ENCODE measurements around the gene SATB2. TPM values are rescaled to one million over a fixed set of nuclear protein-coding genes. Genes with fewer than 3 reads are reported as not detected.

The SATB2 gene
- total and polyA plus RNA-seq, 8 donors: 0.50 to 184 (median 1.4) TPM

- Histone ChIP-seq H3K27ac (no peak overlapping the region), H3K4me3 (peak overlapping the region in 2 of 4 donors; percentile 4 to 34), H3K9me3 (peaks cover 0 to 8% (median 3%) of the 10 kb centered on the region in 4 donors), H3K4me1 (peaks cover 23 to 44% (median 39%) of the 10 kb centered on the region in 4 donors), H3K27me3 (peaks cover 59 to 100% (median 94%) of the 10 kb centered on the region in 3 donors), H3K36me3 (no peaks in the 10 kb centered on the region)
- WGBS, 5 donors: 6 to 9% (median 8%) methylated on average over 51 to 55 of the region's 55 CpGs
- DNase-seq: peak in 1 of 2 donors; percentile 25
- TF ChIP-seq POLR2A (IDR thresholded peaks at IDR 0.05): no peak
- TF ChIP-seq CTCF (IDR thresholded peaks at IDR 0.05): no peak
- no peak for TF ChIP-seq POLR2AphosphoS5 (IDR thresholded peaks at IDR 0.05)
- TF ChIP-seq EP300 (IDR thresholded peaks at IDR 0.05): no peak
- intact Hi-C loops (cut with DNase I; ENCODE audit: low total_unique reads): no loop called here
Measured at GRCh38 chr2:199468561-199469513, 11.1 kb upstream of the SATB2 start.

DNA sequence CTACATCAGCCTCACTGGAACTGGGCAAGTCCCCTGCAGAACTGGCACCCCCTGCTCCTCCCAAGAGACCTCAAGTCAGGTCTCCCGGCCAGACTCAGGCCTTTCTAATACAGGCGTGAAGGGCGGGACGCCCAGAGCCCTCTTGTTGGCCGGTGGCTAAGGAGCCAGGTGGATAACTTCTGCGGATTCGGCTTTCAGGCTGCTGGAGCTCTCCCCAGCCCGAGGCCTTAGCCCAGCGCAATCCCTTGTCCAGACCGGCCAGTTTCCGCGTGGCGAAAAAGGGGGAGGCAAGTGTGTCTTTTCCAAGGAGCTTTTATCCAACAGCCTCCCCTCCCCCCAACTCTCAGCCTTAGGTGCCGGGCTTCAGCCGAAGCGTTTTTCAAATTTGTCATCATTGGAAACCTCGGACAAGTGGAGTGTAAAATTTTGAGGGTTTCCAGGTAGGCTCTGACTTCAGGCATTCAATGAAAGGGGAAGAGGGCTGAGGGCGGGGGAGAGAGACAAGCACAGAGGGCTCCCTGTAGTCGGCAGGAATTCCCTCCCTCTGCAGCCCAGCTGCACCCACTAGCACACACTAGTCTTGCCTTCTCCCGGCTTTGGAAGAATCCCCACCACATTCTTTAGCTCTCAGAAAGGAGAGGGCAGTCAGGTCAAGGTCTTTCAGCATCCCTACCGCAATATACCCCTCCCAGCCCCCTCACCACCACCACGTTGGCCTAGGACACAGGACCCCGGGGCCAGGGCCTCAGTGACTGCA, 9.5 kb upstream of the SATB2 start:
- Histone ChIP-seq H3K9me3 (peaks cover 0 to 12% (median 3%) of the 10 kb centered on the region in 4 donors), H3K27me3 (peaks cover 66 to 100% (median 100%) of the 10 kb centered on the region in 3 donors), H3K4me3 (no peak overlapping the region), H3K4me1 (peaks cover 36 to 60% (median 55%) of the 10 kb centered on the region in 4 donors), H3K36me3 (no peaks in the 10 kb centered on the region), H3K27ac (no peak overlapping the region)
- intact Hi-C loops (cut with DNase I; ENCODE audit: low total_unique reads): no loop called here
- peak in 1 of 2 donors; percentile 16 for DNase-seq
- 8 to 15% (median 10%) methylated on average over 11 to 23 of the region's 23 CpGs for WGBS, 5 donors
- no peak for TF ChIP-seq EP300 (IDR thresholded peaks at IDR 0.05)

DNA sequence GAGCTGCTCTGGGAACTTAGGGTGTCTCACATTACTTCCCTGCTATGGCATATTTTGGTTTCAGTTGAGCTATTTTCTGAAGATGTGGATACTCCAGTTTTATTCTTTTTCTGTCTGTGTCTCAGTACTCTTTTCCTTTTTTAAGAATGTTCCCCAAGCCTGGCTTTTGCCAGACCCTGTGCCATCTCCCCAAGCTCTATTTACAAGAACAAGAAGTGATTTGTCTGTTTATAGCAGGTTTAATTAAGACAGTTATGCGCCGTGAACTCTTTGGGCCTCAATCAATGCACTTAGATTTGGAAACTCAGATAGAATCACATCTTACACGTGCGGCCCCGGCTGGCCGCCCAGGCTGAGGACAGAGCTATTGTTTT, 8.9 kb upstream of the SATB2 start:
- Histone ChIP-seq H3K4me3 (no peak overlapping the region), H3K36me3 (no peaks in the 10 kb centered on the region), H3K9me3 (peaks cover 0 to 17% (median 3%) of the 10 kb centered on the region in 4 donors), H3K27me3 (peaks cover 72 to 100% (median 100%) of the 10 kb centered on the region in 3 donors), H3K27ac (no peak overlapping the region), H3K4me1 (peaks cover 36 to 66% (median 56%) of the 10 kb centered on the region in 4 donors)
- TF ChIP-seq EP300 (IDR thresholded peaks at IDR 0.05) (no peak), POLR2AphosphoS5 (IDR thresholded peaks at IDR 0.05) (no peak), CTCF (IDR thresholded peaks at IDR 0.05) (no peak), POLR2A (IDR thresholded peaks at IDR 0.05) (no peak)
- DNase-seq: no peak
- WGBS, 5 donors: 10 to 27% (median 13%) methylated on average over 6 of the region's 6 CpGs
- intact Hi-C loops (cut with DNase I; ENCODE audit: low total_unique reads): no loop called here

DNA sequence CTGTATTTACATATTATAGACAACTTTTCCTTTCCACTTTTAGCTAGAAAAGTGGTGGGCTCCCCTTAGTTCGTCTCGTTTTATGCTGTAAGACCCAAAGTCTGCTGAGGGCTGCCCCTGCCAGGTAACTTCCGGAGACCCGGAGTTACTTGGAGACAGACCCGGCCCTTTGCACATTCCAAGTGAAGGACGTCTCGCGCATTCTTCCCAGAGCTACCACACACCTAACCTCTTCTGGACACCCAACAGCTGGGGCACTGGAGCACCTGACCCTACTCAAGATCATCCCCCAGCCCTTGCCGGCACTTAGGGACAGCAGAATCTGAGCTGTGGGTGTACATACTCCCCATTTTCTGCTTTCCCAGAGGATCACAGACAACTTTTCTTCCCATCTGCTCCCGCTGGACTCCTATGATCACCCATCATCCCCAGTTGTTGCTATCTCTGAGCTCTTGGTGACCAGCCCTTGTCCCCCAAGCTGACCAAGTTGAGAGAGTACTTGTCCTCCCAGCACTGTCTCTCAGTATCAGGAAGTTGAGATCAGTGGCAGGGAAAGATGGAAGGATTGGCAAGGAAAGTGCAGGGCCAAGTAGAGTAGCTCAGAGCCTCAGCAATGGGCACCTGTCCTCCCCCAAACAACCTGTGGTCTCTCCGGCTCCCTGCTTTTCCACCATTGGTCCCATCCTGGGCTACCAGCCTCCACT, 8.4 kb upstream of the SATB2 start:
- DNase-seq: no peak
- Histone ChIP-seq H3K27me3 (peaks cover 70 to 100% (median 100%) of the 10 kb centered on the region in 3 donors), H3K27ac (no peak overlapping the region), H3K9me3 (peaks cover 0 to 21% (median 5%) of the 10 kb centered on the region in 4 donors), H3K4me1 (peaks cover 31 to 61% (median 51%) of the 10 kb centered on the region in 4 donors), H3K36me3 (no peaks in the 10 kb centered on the region), H3K4me3 (no peak overlapping the region)
- TF ChIP-seq POLR2AphosphoS5 (IDR thresholded peaks at IDR 0.05) (no peak), CTCF (IDR thresholded peaks at IDR 0.05) (no peak), EP300 (IDR thresholded peaks at IDR 0.05) (no peak), POLR2A (IDR thresholded peaks at IDR 0.05) (no peak)
- 17 to 20% (median 18%) methylated on average over 11 of the region's 11 CpGs for WGBS, 5 donors
- intact Hi-C loops (cut with DNase I; ENCODE audit: low total_unique reads): no loop called here

All from stomach (tissue), 9 donors.